Hematopoietic multipotent progenitor cell (in vitro differentiated cells): ENCODE data around the gene XYLT1. TPM values are rescaled to one million over a fixed set of nuclear protein-coding genes. Genes with fewer than 3 reads are reported as not detected.
"Not testable (repeated sequence)": the region's sequence is repeated elsewhere in the genome, so short reads cannot be mapped to it uniquely, and the experiment has no call there.

Source experiments
- DNase-seq, 3 donors: peaks; one replicate each; pipeline ENCODE4 v3.0.0-alpha.2; 2011 to 2015; ENCODE audit warnings: low read depth in 2 of 3, low spot score in 2 of 3
- total RNA-seq: library from RNA; depleted of rRNA; stranded (reverse); fragments of >200 nt; gene quantifications from one replicate; pipeline ENCODE4 v1.2.3, GENCODE V29; 2012

The XYLT1 gene
- total RNA-seq, 1 donor, result 71.9 TPM

DNA sequence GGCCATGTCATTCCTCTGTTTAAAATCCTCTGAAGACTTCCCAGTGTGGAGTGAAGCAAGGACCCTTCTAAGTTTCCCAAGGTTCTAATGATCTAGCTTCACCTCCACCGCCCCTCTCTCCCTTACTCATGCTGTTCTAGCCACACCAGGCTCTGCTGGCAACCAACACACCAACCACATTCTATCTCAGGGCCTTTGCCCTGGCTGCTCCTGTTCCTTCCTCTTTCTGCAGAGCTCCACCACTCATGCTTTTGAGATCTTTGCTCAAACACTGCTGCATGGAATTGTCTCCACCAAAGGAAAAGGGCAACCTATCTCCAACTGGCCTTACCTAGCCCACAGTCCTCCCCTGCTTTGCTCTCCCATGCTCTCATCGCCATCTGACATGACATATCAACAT is 128.7 kb downstream of the XYLT1 start:
- peak in 2 of 3 donors; percentile 71 to 73 for DNase-seq

DNA sequence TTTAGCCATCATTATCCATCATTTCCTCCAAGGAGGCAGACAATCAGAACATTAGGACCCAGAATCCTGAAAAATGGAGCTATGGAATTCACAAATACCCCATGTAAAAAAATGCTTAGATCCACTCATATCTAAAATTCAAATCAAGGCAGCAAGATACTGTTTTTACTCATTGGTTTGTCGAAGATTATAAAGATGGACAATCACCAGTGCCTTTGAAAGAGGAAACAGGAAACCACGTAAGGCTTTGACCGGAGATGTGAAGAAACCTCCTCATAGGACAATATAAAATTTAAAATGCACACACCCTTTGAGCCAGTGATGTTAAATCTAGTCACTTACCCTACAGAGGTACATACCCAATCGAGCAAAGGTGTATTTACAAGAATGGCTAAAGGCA is 130.0 kb downstream of the XYLT1 start:
- no peak for DNase-seq

DNA sequence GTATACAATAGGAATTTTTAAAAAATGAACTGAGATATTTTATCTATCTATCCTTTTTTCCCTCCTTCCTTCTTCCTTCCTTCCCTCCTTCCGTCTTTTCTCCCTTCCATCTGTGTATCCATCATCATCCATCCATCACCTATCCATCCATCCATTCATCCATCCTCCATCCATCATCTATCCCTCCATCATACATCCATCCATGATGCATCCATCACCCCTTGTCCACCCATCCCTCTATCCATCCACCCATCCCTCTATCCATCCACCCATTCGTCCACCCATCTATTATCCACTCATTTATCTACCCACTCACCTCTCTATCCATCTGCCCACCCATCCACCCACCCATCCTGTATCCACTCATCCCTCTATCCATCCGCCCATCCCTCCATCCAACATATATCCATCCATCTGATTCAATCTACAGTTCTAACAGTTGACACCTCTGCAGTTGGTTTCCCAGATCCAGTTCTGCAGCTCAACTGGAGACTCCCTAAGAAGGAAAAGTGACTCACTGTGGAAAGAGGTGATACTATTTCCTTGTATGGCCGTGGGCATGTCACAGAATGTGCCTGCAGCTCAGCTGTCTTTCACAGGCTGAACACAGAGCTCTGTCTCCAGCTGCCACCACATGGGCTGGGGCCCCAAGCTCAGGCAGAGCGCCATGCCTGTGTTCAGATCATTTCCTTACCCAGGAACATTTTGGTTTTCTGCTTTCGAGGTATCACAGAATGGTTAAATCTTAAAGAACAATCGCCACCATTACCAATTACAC is 130.8 kb downstream of the XYLT1 start:
- DNase-seq, result peak in 1 of 3 donors; percentile 28

DNA sequence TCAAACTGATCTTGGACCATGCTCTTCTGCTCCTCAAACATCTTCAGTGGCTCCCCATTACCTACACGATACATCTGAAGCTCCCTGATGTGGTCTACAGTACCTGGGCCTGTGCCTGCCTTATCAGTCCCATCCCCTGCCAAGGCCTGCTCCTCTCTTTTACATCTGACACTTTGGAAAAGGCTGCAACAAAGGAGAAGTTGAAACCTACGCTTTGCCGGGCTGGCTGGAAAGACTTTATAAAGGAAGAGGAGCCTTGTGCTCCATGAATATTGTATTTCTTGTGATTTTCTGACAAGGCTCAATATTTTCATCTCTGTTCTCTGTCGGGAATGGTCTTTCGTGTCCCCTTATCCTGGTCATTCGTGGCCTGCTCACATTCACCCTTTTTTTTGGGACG is 132.5 kb downstream of the XYLT1 start:
- no peak for DNase-seq

DNA sequence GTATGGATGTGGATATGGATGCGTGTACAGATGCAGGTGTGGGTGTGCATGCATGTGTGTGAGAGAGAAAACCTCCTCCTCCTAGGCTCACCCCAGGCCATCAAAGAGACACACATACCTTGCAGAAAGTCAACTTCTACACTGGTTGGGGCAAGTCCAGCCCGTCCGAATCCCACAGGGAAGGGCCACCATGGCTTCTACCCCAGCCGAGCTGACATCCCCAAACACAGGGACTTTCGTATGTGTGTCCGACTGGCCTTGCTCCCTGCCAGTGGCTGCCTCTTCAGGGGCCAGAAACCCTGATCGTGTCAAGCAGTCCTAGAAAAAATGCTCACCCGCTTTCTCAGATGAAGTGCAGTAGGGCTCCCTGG is 134.2 kb downstream of the XYLT1 start:
- DNase-seq, result no peak

DNA sequence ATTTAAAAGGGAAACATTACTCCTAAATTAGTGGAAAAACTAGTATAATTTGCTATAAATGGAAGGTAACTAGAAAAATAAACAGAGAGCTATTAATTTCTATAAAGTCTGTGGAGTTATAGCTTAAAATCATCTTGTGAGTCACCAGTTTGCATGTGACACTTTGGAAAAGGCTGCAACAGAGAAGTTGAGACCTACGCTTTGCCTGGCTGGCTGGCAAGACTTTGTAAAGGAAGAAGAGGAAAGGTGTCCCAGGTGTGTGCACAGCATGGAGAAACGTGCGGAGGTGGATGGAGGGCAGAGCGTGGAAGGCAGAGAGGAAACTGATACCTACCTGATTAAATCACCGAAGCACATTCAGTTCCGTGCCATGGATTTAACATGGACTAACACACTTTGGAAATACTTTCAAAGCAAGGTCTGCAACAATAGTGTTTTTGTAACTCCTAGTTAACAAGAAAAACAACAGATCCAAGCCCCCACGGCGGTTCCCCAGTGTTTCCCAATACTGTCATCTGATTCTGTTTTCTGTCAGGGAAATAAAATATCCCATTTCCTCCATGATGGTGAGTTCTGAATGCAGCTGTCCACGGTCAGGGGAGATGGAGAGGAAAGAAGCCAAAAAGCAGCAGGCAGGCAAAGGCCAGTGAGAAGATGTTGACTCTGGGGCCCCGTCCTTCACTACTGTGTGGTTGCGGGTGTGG is 134.8 kb downstream of the XYLT1 start:
- DNase-seq, result no peak

DNA sequence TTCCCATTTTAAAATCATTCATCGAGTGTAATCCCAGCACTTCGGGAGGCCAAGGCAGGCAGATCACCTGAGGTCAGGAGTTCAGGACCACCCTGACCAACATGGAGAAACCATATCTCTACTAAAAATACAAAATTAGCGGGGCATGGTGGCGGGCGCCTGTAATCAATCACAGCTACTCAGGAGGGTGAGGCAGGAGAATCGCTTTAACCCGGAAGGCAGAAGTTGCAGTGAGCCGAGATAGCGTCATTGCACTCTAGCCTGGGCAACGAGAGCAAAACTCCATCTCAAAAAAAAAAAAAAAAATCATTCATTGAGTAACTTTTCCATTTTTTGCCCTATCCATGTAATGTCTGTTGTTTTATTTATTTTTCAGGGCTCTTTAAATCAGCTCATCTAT is 135.4 kb downstream of the XYLT1 start:
- not testable (repeated sequence) for DNase-seq

DNA sequence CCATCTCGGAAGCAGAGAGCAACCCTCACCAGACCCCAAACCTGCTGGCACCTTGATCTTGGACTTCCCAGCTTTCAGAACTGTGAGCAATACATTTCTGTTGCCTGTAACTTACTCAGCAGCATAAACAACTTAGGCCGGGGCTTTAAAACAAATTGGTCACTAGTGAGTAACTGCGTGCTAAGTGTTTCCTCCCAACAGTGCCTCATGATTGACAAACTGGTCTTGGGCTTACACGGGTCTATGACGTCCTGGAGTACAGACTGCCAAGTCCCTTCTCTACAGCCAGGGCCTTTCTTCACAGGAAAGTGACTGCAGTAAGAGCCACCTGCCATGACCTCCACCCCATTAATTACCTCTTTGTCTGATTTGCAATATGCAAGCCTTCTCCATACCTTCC is 136.7 kb downstream of the XYLT1 start:
- DNase-seq, result peak in 2 of 3 donors; percentile 49 to 53

DNA sequence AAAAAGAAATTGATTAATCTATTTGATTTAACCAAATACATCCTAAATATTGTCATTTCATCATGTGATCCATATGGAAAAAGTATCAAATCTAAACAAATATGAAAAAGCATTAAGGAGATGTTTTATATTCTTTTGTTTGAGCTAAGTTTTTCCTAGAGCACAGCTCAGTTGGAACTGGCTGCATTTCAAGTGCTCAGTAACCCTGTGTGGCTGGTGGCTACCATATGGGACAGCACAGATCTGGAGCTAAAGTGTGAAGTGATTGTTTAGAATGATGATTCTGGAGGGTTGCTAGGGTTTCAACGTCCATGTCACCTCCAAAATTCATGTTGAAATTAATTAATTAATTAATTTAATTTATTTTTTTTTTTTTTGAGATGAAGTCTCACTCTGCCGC is 137.5 kb downstream of the XYLT1 start:
- no peak for DNase-seq

DNA sequence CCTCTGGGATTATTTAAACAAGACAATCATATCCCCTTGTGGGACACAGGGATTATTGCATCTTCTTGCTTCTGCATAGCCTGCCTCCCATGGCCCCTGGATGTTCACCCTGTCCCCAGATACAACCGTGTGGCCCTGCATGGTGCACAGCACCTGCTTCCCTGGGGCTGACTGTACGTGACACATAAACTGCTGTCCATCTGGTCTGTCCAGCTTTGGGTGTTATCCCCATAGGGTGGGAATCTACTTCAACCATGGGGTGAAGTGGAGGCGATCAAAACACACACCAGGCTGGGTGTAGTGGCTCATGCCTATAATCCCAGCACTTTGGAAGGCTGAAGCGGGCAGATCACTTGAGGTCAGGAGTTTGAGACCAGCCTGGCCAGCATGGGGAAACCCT is 138.8 kb downstream of the XYLT1 start:
- DNase-seq, result no peak

DNA sequence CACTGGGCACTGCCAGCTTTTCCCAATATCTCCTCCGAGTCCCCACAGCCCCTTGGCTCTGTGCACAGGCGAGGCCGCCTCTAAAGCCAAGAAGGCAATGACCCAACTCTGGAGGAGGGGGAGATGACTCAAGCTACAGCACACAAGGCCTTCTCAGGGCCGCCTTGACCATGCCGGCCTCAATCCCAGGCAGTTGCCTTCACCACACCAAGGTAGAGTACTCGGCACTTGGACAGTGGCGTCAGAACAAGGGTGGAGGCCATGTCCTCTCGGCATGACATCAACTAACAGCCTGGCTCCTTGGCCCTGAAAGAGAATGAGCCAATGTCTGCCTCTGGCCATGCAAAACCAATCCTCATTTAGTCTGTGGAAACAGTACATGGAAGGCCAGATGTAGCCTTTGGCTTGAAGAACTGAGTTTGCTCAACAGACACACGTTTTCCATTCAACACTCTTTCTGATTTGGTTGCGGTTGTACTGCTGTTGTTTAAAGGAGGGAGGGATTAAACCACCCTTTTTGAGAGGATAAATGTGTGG is 139.6 kb downstream of the XYLT1 start:
- DNase-seq, result no peak

DNA sequence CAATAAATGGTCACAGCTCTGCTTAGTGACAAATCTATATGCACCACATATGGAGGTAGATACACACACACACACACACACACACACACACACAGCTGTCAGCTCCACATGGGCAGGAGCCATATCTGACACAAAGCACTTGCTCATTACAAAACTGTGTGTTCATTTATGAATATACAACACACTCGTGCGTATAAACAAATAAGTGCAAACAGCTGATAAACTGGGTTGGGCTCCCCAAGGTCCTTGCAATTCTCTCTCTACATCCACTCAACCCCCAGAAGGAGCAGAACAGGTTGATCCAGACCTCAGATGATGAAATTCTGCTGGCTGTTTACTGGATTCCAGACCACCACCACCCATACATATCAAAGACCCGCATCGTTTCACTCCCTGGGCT is 140.7 kb downstream of the XYLT1 start:
- DNase-seq, result no peak

DNA sequence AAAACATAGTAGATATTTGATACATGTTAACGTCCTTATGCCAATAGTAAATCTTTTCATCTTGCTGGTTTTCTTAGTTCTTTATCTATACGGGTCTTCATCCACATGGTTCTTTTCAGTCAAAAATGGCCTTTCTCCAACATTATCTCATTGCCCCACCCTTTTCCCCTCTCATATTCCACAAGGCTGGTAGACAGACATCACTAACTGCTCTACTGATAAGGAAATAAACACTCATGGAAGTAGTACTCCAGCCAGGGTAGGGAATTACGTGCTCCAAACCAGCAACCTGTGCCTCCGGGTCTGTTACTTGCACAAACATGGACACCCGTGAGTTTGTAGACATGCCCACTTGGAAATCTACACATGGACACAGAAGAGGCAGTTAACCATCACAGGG is 141.4 kb downstream of the XYLT1 start:
- DNase-seq, result no peak

DNA sequence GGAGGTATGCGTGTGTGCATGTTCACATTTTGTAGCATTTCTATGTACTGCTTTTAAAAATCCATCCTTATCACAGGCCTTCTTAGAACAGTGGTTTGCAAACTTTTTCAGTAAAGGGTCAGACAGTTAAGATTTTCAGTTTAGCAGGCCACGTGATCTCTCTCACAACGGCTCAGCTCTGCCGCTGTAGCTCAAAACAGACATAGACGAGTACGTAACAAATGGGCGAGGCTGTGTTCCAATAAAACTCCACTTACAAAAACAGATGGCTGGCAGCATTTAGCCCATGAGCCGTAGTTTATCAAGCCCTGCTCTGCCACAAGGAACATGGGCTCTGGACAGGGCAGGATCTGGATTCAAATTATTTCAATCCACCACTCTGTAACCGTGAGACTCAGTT is 141.8 kb downstream of the XYLT1 start:
- DNase-seq, result no peak

DNA sequence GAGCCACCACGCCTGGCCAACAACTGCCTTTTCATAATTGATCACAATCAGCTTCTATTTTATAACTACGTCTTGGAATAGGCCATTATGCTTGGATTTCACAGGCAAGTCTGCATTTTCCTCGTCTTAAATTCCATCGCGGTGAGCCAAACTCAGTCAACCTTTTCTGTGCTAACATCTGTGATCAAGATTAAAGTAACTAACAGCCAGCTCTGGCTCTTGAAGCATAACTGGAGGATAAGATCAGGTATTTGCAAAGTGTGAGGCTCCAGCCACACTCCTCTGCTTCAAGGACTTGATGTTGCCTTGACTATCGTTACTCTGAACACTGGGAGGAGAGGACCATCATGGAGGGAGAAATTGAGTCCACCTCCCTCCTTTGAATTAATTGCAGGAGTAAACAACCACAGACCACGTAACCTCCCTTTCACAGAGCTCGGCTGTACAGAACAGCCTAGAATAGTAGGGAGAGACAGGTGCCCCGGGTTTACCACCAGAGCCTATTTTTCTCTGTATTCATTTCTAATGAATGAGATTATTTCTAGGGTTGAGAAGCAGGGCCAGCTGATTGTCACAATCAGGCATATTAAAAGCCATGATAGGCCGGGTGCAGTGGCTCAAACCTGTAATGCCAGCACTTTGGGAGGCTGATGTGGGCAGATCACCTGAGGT is 143.0 kb downstream of the XYLT1 start:
- DNase-seq, result no peak

DNA sequence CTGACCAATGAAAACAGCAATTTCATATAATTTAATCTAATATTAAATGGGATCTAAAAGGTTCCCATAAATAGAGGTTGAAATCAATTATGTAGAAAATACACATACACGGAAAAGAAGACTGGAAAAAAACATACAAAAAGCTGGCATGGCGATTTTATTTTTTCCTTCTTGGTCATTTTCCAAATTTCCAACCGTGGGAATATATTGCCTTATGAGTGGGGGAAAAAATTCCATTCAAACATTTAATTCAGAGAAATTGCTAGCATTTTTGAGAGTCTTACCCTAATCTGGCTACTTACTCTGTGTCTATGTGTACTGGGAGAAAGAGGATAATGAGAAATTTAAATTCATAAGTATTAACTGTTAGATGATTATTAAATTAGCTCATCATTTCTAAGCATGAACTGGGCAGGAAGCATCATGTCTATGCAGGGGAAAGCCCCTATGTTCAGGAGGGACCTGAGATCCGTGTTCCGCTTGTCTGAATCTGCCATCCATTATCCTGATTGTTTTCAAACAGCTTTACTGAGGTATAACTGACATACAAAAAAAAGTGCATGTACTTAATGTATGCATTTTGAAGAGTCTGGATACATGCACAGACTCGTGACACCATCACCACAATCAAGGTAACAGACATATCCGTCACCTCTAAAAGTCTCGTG is 145.2 kb downstream of the XYLT1 start:
- no peak for DNase-seq

DNA sequence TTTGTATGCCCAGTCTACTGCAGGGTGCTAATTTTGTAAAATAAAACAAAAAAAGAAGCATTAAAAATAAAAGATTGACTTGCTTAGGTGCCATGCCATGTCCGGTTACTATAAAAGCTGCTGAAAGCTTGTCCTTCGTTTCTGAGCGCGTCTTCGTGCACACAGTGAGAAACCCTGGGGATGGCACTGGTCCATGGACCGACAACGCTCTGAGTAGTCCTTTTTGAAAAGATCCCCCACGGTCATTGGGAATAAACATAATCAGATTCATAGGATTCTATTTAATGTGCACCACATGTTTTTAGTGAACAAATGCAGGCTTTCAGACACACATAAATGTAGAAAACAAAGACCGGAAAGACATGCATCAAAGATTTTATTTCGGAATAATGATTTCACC is 146.3 kb downstream of the XYLT1 start:
- no peak for DNase-seq

DNA sequence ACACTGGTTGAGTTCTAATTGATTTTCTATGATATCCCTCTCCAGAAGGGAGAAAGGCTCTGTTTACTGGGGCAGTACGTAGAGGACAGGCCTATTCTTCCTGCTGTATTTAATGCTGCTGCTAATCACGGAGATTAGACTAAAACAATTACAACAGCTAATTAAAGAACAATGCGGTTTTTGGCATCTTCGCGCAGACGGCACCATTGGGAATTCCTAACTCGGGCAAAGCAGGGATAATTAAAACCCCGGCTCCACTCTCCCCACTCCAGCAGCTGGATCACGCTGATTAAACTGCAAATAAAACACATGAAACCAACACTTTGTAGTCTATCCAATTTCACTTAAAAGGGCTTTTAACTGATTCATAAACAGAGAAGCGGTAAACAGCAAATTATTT is 147.6 kb downstream of the XYLT1 start:
- DNase-seq, result no peak

DNA sequence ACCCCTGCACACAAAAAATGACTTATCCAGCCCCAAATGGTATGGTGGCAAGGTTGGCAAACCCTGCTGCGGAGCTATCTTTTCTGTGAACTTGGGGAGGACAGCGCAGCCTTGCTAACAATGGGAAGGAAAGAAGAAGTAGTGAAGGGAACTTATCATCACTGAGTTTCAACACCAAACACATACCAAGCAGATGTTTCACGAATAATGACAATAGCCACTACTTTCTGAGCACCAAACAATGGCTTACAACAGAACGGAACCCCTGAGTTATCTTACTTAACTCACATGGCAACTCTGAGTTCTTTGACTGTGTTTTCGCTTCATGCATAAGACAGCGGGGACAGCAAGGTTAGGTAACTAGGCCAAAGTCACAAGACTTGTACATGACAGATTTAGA is 148.9 kb downstream of the XYLT1 start:
- no peak for DNase-seq

DNA sequence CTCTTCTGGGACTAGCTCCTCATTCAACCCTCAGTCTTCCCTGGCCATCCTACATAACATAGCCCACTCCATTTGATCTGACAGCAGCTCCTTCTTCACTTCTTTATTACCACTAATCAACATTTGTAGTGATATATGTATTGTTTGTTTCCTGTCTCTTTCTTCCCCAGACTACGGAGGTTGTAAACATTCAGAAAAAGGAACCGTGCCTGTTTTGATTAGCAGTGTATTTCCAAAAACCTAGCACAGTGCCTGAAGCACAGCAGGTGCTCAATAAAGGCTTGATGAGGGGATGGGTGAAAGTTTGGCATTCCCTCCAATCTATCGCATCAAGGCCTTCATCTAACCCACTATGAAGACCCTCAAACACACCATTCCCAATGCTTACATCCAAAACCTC is 150.8 kb downstream of the XYLT1 start:
- no peak for DNase-seq

DNA sequence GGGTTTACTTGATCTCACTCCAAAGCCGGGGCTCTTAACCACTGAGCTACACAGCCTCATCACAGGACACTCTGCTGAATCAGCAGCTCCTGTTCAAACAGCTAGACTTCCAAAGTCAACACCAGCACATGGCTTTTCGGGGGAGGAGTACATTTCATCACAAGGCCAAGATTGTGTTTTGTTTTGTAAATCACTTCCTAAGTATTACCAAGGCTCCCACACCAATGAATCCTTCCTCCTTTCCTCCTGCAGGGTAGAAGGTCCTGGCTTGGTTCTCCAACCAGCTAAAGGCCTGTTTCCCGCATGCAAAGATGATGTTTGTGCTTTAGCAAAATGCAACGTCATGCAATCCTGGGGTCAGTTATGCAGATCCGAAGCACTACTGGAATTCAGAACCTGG is 152.5 kb downstream of the XYLT1 start:
- DNase-seq, result no peak
